ENCODE measurements around the gene PRF1. TPM values are rescaled to one million over a fixed set of nuclear protein-coding genes. Genes with fewer than 3 reads are reported as not detected.

The PRF1 gene
- polyA plus RNA-seq, 1 donor, result 0.74 TPM

DNA sequence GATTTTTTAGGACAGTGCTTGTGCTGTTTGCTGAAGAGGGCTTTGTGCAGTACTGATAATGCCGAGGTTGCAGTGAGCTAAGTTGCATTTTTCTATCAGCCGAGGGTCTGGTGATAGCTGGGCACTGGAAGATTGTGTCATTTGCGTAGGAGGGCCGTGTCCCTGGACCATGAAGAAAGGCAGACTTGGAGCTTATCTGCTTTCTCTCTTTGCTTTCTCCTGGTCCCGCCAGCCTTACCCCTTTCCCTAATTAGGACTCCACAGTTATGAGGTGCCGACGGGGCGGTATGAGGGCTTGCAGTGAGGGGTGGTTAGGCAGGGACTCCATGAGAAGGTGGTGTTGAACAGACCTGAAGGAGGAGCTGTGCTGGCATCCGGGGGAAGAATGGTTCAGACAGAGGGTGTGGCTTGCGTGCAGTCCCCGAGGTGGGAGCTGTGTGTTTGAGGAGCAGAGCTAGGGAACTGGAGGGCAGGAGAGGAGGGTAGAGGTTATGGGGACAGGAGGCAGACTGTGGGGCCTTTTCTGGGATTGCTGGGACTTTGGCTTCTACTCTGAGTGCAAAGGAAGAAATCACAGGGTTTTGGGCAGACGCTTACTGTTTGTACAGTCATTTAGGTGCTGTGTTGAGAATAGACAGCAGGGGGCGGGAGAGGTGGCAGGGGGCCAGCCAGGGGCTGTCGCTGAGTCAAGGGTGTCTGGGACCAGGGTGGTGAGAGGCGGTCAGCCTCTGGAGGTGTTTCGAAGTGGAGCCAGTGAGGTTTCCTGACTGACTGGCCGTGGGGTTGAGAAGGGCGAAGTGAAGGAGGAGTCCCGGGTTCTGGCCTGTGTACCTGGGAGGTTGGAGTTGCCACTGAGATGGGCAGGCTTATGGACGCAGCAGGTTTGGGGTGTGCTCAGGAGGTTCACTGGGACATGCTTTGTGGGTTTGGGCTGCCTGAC, 43.4 kb downstream of the PRF1 start:
- peak; percentile 50 for DNase-seq

DNA sequence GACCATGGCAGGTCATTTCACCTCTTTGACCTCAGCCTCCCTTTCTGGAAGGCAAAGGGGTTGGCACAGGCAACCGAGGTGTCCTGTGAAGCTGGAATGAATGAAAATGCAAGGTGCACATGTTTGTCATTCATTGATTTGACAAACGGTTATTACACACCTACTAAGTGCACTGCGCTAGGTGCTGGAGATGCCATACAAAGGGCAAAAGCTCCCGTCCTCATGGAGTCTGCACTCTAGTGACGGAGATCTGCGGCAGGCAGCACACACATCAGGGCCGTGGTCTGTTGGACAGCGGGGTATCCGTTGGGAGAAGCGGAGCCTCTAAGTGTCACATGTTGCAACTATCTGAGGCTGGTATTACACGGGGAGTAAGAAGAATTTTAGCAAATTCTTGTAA, 44.2 kb downstream of the PRF1 start:
- DNase-seq, result no peak

DNA sequence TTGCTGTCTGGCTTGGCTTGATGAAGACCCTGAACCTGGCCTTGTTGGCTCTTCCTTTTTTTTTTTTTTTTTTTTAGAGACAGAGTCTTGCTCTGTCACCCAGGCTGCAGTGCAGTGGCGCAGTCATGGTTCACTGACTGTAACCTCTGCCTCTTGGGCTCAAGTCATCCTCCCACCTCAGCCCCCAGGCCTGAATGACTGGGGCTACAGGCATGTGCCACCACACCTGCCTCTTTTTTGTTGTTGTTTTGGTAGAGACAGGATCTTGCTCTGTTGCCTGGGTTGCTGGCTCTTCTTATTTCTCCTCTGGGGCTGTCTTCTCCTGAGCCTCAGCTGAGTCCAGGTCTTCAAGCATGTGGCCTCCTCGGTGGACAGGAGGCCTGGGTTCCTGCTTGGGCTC, 44.7 kb downstream of the PRF1 start:
- no peak for DNase-seq

DNA sequence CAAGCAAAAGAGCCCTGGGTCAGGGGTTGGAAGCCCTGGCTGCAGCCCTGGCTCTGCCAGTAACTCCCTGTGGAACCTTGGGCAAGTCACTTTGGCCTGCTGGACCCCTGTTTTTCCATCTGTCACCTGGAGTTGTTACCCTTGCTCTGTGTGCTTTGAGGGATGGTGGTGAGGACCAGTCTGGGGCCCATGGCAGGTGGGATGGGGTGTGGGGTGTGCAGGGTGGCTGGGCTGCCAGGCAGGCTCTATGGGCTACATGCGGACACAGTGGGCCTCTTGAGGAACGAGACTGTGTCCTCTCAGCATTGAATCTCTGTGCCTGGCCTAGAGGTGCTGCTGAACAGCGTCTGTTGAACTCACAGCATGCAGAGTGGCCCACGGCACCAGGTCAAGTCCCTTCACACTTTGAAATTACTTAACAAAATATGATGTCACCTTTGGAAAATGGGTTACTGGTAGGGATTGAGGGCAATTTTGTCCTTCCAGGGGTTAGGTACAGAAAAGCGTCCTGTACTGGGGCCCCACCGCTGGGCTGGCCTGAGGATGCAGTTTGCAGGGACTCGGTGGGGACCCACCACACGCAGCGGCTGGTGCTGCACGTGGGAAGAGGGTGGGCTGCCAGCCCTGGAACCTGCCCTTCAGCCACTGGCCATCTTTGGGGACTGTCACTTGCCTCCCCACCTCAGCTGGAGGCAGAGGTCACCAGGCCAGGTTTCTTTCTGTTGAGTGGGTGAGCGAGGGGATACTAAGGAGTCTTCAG, 45.3 kb downstream of the PRF1 start:
- DNase-seq, result no peak

DNA sequence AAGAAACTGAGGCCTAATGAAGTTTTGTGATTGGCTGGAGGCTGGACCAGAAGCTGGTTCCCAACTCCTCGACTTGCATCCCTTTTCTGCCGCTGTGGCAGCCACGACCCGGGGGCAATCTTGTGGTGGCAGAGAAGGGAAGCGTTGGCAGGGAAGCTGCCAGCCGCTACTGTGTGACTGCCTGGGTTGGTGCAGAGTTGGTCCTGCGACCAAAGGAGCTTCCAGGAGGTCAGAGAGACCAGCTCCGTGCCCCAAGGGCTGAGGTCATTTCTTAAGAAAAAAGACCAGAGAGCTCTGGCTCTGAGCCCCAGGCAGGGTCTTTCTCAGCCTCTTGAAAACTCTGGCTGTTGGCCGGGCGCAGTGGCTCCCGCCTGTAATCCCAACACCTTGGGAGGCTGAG, 47.2 kb downstream of the PRF1 start:
- no peak for DNase-seq

DNA sequence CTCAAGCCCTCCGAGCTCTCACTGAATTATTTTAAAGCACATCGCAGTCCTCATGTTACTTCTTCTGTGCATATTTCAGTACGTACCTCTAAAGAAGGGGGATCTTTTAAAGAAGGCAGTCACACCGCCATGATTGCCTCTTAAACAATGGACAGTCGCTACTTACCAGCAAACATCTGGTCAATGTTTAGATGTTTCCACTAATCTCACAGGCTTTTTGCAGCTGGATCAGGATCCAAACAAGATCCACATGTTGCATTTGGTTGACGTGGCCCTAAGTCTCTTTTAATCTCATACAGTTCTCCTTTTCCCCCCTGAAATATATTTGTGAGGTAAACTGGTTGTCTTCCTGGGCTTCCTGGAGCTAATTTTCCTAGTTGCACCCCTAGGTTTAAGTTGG, 50.0 kb downstream of the PRF1 start:
- no peak for DNase-seq

DNA sequence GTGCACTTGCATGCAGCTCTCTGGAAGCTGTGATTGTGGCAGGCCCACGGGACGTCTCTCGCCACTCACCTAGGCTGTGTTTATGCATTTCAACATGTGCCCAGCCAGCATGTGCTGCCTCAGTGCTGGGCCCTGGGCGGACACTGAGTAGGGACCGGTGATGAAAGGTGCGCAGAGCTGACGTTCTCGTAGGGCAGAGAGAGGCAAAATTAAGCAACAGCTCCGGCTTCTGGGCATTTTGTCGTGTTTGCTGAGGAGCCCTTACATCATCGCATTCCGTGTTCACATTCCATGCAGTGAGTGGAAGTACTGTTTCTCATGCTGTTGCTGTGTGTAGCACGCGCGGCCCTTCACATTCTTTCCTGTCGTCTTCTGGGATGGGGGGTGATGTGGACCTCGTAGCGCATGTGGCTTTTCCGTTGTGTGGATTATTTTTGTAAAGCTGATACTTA, 50.5 kb downstream of the PRF1 start:
- DNase-seq, result peak; percentile 64

DNA sequence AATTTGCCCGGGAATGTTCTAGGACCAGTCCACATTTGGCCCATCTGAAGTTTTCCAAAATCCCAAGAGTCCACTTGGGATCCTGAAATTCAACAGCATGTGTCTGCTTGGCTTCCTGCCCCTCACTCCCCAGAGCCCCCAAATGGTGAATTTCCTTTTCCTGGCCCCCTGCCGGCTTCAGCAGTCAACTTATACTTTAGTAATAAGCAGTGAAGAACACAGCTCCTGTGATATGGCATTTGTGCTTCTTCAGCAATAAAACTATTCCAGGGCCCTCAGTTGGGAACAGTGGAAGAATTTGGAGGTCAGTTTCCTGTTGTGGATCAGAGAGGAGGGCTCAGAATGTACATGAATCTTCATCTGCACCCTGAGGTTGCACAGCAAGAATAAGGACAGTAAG, 51.1 kb downstream of the PRF1 start:
- DNase-seq, result no peak

DNA sequence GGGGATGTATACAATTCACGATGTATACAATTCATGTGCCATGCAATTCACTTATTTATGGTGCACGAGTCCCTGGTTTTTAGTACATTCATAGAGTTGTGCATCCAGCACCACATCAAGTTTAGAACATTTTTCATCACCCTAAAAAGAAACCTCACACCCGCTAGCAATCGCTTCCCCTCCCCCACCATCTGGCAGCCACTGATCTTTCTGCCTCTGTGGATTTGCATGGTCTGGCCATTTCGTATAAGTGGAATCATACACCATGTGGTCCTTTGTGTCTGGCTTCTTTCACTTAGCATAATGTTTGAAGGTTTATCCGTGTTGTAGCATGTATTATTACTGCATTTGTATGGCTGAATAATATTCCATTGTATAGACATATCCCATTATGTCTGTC, 52.1 kb downstream of the PRF1 start:
- no peak for DNase-seq

DNA sequence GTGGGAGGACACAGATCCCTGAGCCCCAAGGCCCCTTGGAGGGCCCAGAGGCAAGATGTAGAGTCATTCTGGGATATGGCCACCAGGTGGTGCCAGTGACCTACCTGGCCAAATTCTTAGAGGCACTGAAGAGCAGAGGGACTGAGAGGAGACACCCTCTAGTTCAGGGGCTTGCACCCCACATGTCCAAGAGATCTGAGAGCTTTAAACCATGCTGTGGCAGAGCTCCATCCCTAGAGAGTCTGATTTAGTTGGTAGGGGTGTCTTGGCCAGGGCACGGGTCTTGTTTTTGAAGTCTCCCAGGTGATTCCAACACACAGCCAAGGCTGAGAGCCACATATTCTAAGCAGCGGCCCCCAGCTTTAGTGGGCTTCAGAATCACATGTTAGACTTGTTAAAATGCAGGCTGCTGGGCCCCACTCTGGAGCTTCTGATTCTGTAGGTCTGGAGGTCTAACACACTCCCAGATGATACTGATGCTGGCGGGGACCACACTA, 52.5 kb downstream of the PRF1 start:
- DNase-seq, result peak; percentile 62

DNA sequence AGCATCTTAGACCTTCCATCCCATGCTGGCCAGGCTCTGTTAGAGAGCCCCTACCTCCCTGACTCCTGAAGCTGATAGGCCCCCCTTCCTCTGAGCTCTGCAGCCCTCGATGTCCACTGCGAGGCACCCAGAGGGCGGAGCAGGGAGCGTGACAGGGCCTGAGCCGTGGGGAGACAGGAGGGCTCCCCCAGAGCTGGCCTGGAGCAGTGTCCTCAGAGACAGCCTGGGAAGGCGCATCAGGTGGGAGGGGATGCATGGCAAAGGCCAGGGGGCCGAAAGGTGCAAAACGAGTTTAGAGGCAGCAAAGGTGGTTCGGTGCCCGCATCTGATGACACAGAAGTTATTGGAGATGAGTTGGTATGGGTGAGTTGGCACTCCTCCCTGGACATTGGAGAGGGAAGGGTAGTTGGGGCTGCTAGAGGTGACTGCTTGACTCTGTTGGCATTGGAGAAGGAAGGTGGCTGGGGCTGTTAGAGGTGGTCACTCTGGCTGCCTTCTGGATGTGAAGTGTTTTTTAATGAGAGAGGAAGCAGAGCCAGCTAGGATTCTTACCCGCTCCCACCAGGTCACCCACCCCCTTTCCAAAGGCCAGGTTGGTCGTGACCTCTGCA, 53.1 kb downstream of the PRF1 start:
- no peak for DNase-seq

Other genes starting within 250 kb of the PRF1 start
- gene LRRC20, start 220.1 kb downstream of the PRF1 start, polyA plus RNA-seq (ENCODE audit: insufficient read length), result 44.2 TPM
- gene EIF4EBP2, start 198.6 kb downstream of the PRF1 start, polyA plus RNA-seq (ENCODE audit: insufficient read length), result 70.1 TPM
- gene NODAL, start 161.1 kb downstream of the PRF1 start, polyA plus RNA-seq (ENCODE audit: insufficient read length), result 0.68 TPM
- gene PALD1, start 124.0 kb downstream of the PRF1 start, polyA plus RNA-seq (ENCODE audit: insufficient read length), result 22.7 TPM
- 24.6 TPM for gene ADAMTS14, start 69.8 kb upstream of the PRF1 start, polyA plus RNA-seq (ENCODE audit: insufficient read length)
- 0.12 TPM for gene TBATA, start 182.6 kb upstream of the PRF1 start, polyA plus RNA-seq (ENCODE audit: insufficient read length)
- 31.7 TPM for gene SGPL1, start 213.2 kb upstream of the PRF1 start, polyA plus RNA-seq (ENCODE audit: insufficient read length)